ENCODE results near the gene AGBL1. TPM values are rescaled to one million over a fixed set of nuclear protein-coding genes. Genes with fewer than 3 reads are reported as not detected.

AGBL1 gene
- total RNA-seq, 1 donor from 2014 or later, result not detected

DNA sequence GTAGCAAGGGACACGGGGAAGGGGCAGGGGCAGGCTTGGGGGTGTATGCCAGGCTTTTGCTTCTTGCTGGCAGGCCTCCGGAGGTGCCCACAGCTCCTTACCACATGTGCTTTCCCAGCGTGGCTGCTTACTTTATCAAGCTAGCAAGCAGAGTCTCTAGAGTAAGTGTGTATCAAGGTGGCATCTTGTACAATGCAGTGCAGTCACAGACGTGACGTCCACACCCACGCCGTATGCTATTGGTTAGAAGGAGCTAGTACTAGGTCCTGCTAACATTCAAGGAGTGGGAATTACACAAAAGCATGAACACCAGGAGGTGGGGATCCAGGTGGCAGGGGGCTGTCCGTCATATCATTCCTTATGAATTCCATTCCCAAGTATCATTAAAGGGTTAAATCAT lies 15.3 kb upstream of the AGBL1 start:
- Mint-ChIP-seq H3K36me3 (ENCODE audit: unreplicated experiment) (no peaks in the 10 kb centered on the region), H3K27me3 (ENCODE audit: unreplicated experiment) (no peaks in the 10 kb centered on the region)
- no peak for TF ChIP-seq CTCF (IDR thresholded peaks at IDR 0.05)

GRCh38 chr15:86066174-86066834 lies 13.4 kb upstream of the AGBL1 start:
- no peaks in the 10 kb centered on the region for H3K4me1 Mint-ChIP-seq (ENCODE audit: unreplicated experiment)
- DNase-seq (ENCODE audit: extremely low spot score, unreplicated experiment), result no peak
- H3K36me3 Mint-ChIP-seq (ENCODE audit: unreplicated experiment), result no peaks in the 10 kb centered on the region
- no peak overlapping the region for H3K4me3 Mint-ChIP-seq (ENCODE audit: unreplicated experiment)
- no peak for TF ChIP-seq CTCF (IDR thresholded peaks at IDR 0.05)
- no peak overlapping the region for H3K27ac Mint-ChIP-seq (ENCODE audit: unreplicated experiment)
- H3K27me3 Mint-ChIP-seq (ENCODE audit: unreplicated experiment), result no peaks in the 10 kb centered on the region
- no peaks in the 10 kb centered on the region for H3K9me3 Mint-ChIP-seq (ENCODE audit: unreplicated experiment)

More for the DNA sequence above, 15.3 kb upstream of the AGBL1 start:
- H3K4me1 Mint-ChIP-seq (ENCODE audit: unreplicated experiment), result no peaks in the 10 kb centered on the region
- no peak overlapping the region for H3K27ac Mint-ChIP-seq (ENCODE audit: unreplicated experiment)
- H3K9me3 Mint-ChIP-seq (ENCODE audit: unreplicated experiment), result no peaks in the 10 kb centered on the region
- no peak overlapping the region for H3K4me3 Mint-ChIP-seq (ENCODE audit: unreplicated experiment)
- DNase-seq (ENCODE audit: extremely low spot score, unreplicated experiment), result no peak

DNA sequence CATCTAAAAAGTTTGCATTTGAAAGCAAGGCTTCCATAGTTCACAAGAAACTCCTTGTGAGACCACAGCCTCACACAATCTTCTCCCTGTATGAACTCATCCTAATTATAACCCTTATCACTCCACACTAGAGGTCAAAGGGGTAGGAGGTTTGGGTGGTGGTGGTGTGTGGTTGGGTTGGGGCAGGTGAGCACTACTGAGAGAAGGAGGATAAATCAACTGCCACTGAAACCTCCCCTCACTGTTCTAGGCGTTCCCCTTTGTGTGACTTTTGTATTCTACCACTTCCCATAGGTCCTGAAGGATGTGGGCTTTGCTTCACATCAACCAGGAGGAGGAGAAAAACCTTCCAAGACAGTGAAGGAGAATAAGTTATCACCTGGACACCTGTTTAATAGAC lies 6.4 kb upstream of the AGBL1 start:
- Mint-ChIP-seq H3K27me3 (ENCODE audit: unreplicated experiment) (no peaks in the 10 kb centered on the region), H3K9me3 (ENCODE audit: unreplicated experiment) (no peaks in the 10 kb centered on the region), H3K4me3 (ENCODE audit: unreplicated experiment) (no peak overlapping the region), H3K27ac (ENCODE audit: unreplicated experiment) (no peak overlapping the region), H3K36me3 (ENCODE audit: unreplicated experiment) (no peaks in the 10 kb centered on the region), H3K4me1 (ENCODE audit: unreplicated experiment) (no peaks in the 10 kb centered on the region)
- no peak for DNase-seq (ENCODE audit: extremely low spot score, unreplicated experiment)
- no peak for TF ChIP-seq CTCF (IDR thresholded peaks at IDR 0.05)

- Mint-ChIP-seq H3K4me3 (ENCODE audit: unreplicated experiment) (no peak overlapping the region), H3K27ac (ENCODE audit: unreplicated experiment) (no peak overlapping the region), H3K4me1 (ENCODE audit: unreplicated experiment) (no peaks in the 10 kb centered on the region), H3K36me3 (ENCODE audit: unreplicated experiment) (no peaks in the 10 kb centered on the region), H3K9me3 (ENCODE audit: unreplicated experiment) (no peaks in the 10 kb centered on the region), H3K27me3 (ENCODE audit: unreplicated experiment) (no peaks in the 10 kb centered on the region)
- TF ChIP-seq CTCF (IDR thresholded peaks at IDR 0.05), result no peak
- DNase-seq (ENCODE audit: extremely low spot score, unreplicated experiment), result no peak
Measured at GRCh38 chr15:86076468-86076867, 3.2 kb upstream of the AGBL1 start.

GRCh38 chr15:86077070-86077469 lies 2.6 kb upstream of the AGBL1 start:
- TF ChIP-seq CTCF (IDR thresholded peaks at IDR 0.05), result no peak
- H3K4me1 Mint-ChIP-seq (ENCODE audit: unreplicated experiment), result no peaks in the 10 kb centered on the region
- DNase-seq (ENCODE audit: extremely low spot score, unreplicated experiment), result no peak
- no peak overlapping the region for H3K4me3 Mint-ChIP-seq (ENCODE audit: unreplicated experiment)
- H3K27me3 Mint-ChIP-seq (ENCODE audit: unreplicated experiment), result no peaks in the 10 kb centered on the region
- no peak overlapping the region for H3K27ac Mint-ChIP-seq (ENCODE audit: unreplicated experiment)
- no peaks in the 10 kb centered on the region for H3K36me3 Mint-ChIP-seq (ENCODE audit: unreplicated experiment)
- H3K9me3 Mint-ChIP-seq (ENCODE audit: unreplicated experiment), result no peaks in the 10 kb centered on the region

All from osteocyte (in vitro differentiated cells).